Lower leg skin (tissue), 4 donors: ENCODE data around the gene CACNA1D. TPM values are rescaled to one million over a fixed set of nuclear protein-coding genes. Genes with fewer than 3 reads are reported as not detected.

Experiments
- DNase-seq, 2 donors: peaks; one replicate each; pipeline ENCODE4 v3.0.0-alpha.2; 2019; ENCODE audit warnings: low spot score in 2 of 2
- H3K4me3 ChIP-seq: fragments of 200-600 bp; sonication (generic); 2 replicates; pipeline ENCODE4 v1.5.1; 2017; ENCODE audit warnings: mild to moderate bottlenecking, low read depth; ENCODE audit not compliant: poor library complexity, severe bottlenecking
- CTCF ChIP-seq, 3 donors: fragments of 450-650 bp; IDR thresholded peaks; one replicate each; pipeline ENCODE4 v1.5.1; 2016; ENCODE audit warnings: antibody characterized with exemption in 3 of 3, mild to moderate bottlenecking in 3 of 3, moderate library complexity in 2 of 3
- POLR2A ChIP-seq, 2 donors: fragments of 450-650 bp; IDR thresholded peaks; one replicate each; pipeline ENCODE4 v1.6.1; 2016 to 2017; ENCODE audit warnings: antibody characterized with exemption in 2 of 2, mild to moderate bottlenecking in 1 of 2, moderate library complexity in 1 of 2
- WGBS, 2 donors: methylation state at CpG; one replicate each; pipeline ENCODE4 v1.1.5; 2018; 5-methylcytosine and 5-hydroxymethylcytosine counted together
- intact Hi-C: fragments of 100-400 bp; cut with DNase I; formaldehyde crosslinking; loops from one replicate; pipeline ENCODE4 v1.15.0; 2023; ENCODE audit warnings: low total_unique reads
- total RNA-seq, 4 donors: library from RNA; depleted of rRNA; stranded (reverse); fragments of >200 nt; gene quantifications; one replicate each; pipeline ENCODE4 v1.1.0, GENCODE V29; 2016

Gene CACNA1D
- total RNA-seq, 4 donors from 2014 or later: 2.4 to 12.5 (median 5.6) TPM

GRCh38 chr3:53835257-53835656, 340.8 kb downstream of the CACNA1D start:
- no peak overlapping the region for H3K4me3 ChIP-seq
- intact Hi-C loops: no loop called here
- WGBS, 2 donors: 85 to 90% methylated on average over 1 of the region's 1 CpG
- TF ChIP-seq CTCF (IDR thresholded peaks at IDR 0.05) (no peak), POLR2A (IDR thresholded peaks at IDR 0.05) (no peak)
- DNase-seq: peak in 1 of 2 donors; percentile 59

- H3K4me3 ChIP-seq: no peak overlapping the region
- TF ChIP-seq POLR2A (IDR thresholded peaks at IDR 0.05) (no peak), CTCF (IDR thresholded peaks at IDR 0.05) (no peak)
- intact Hi-C loops: no loop called here
- WGBS, 2 donors: 97 to 99% methylated on average over 9 of the region's 9 CpGs
- peak in 1 of 2 donors; percentile 76 for DNase-seq
Measured at GRCh38 chr3:53836084-53836872, 341.9 kb downstream of the CACNA1D start.

- WGBS, 2 donors: 70 to 86% methylated on average over 9 to 10 of the region's 10 CpGs
- intact Hi-C loops: no loop called here
- peak in 1 of 2 donors; percentile 70 for DNase-seq
- TF ChIP-seq POLR2A (IDR thresholded peaks at IDR 0.05) (no peak), CTCF (IDR thresholded peaks at IDR 0.05) (no peak)
- no peak overlapping the region for H3K4me3 ChIP-seq
Measured at GRCh38 chr3:53837331-53837730, 342.9 kb downstream of the CACNA1D start.

- TF ChIP-seq POLR2A (IDR thresholded peaks at IDR 0.05): no peak
- no peak for TF ChIP-seq CTCF (IDR thresholded peaks at IDR 0.05)
- intact Hi-C loops: no loop called here
- WGBS, 2 donors: 85 to 88% methylated on average over 5 of the region's 5 CpGs
- H3K4me3 ChIP-seq: no peak overlapping the region
- DNase-seq: peak in 1 of 2 donors; percentile 57
Measured at GRCh38 chr3:53841296-53841695, 346.9 kb downstream of the CACNA1D start.

GRCh38 chr3:53842436-53843194, 348.2 kb downstream of the CACNA1D start:
- no peak for TF ChIP-seq POLR2A (IDR thresholded peaks at IDR 0.05)
- TF ChIP-seq CTCF (IDR thresholded peaks at IDR 0.05): no peak
- intact Hi-C loops: no loop called here
- 46 to 55% methylated on average over 12 of the region's 12 CpGs for WGBS, 2 donors
- DNase-seq: peak in 1 of 2 donors; percentile 83
- no peak overlapping the region for H3K4me3 ChIP-seq
